ENCODE measurements around the gene SMIM35. TPM values are rescaled to one million over a fixed set of nuclear protein-coding genes. Genes with fewer than 3 reads are reported as not detected.

The SMIM35 gene
- total and polyA plus RNA-seq, 2 of the 4 experiments (the other 2 are of a cell fraction): not detected

DNA sequence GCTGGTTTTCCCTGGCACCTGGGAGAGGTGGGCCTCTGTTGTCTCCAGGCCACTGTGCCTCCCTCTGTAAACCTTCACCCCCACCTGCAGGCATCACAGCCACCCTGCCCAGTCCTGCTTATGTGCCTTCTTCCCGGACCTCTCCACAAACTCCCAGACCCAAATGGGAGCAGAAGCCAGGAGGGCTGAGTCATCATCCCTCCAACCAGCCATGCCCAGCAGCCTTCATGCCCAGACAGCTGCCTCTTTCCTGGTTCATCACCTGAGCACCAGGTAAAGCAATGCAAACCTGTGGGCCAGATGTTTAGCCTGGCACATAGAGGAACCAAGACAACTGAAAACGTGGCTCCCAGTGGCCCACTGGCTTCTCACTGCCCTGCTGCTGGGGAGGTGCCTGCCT is 12.0 kb downstream of the SMIM35 start:
- intact Hi-C loops (cut with micrococcal nuclease): no loop called here
- Histone ChIP-seq H2AK9ac (replicated peaks; ENCODE audit: low read depth, low read length, poor library complexity) (no peak overlapping the region), H3K14ac (replicated peaks; ENCODE audit: low read depth, low read length) (no peak overlapping the region), H3K9me1 (ENCODE audit: insufficient read depth, low read length) (no peaks in the 10 kb centered on the region), H3K56ac (ENCODE audit: extremely low read depth, insufficient read depth, low read length) (no peak overlapping the region), H3K79me1 (ENCODE audit: low read depth in 1 of 2, low read length in 2 of 2) (no peaks in the 10 kb centered on the region), H3K9me3 (ENCODE audit: control insufficient read depth, insufficient read depth, low read length) (no peaks in the 10 kb centered on the region), H4K20me1 (ENCODE audit: insufficient read depth, low read length) (no peaks in the 10 kb centered on the region), H3K36me3 (ENCODE audit: control insufficient read depth, insufficient read depth, low read length) (no peaks in the 10 kb centered on the region), H3K27ac (ENCODE audit: insufficient read depth, low read length) (no peak overlapping the region), H3K4me2 (ENCODE audit: low read depth, low read length) (no peak overlapping the region), H2AFZ (replicated peaks; ENCODE audit: low read length, poor library complexity) (peak overlapping the region; percentile 13), H2BK15ac (ENCODE audit: low read depth, low read length) (no peak overlapping the region), H2BK20ac (ENCODE audit: low read depth, low read length) (no peak overlapping the region), H3K23ac (ENCODE audit: low read depth, low read length) (no peak overlapping the region), H3K4ac (ENCODE audit: low read depth, low read length) (no peak overlapping the region), H3K9ac (ENCODE audit: low read depth, low read length) (no peak overlapping the region), H2BK120ac (ENCODE audit: low read depth, low read length) (no peak overlapping the region), H4K5ac (ENCODE audit: low read depth, low read length) (no peak overlapping the region), H3K18ac (ENCODE audit: low read depth, low read length) (no peak overlapping the region), H2BK5ac (ENCODE audit: low read depth, low read length, poor library complexity, severe bottlenecking) (no peak overlapping the region), H2AK5ac (ENCODE audit: low read depth, low read length) (no peak overlapping the region), H3K27me3 (ENCODE audit: control insufficient read depth, insufficient read depth, low read length) (no peaks in the 10 kb centered on the region; the same call in none of the 2 replicates), H3K4me1 (ENCODE audit: control insufficient read depth, insufficient read depth, low read length) (no peaks in the 10 kb centered on the region), H4K91ac (ENCODE audit: insufficient read depth, low read depth, low read length) (no peak overlapping the region), H4K8ac (ENCODE audit: low read depth in 2 of 2, low read length in 2 of 2) (no peak overlapping the region), H3K4me3 (ENCODE audit: insufficient read depth, low read depth, low read length) (no peak overlapping the region)
- no TSS peak for BruUV-seq (replicated peaks)
- no peak for DNase-seq
- no peak for ATAC-seq (ENCODE audit: low read depth)
- ChIA-PET POLR2A (ENCODE audit: unreplicated experiment) (no interaction called here), CTCF (no interaction called here)
- TF ChIP-seq MXI1 (IDR thresholded peaks at IDR 0.05; ENCODE audit: borderline replicate concordance, low read depth, low read length) (no peak), MAZ (IDR thresholded peaks at IDR 0.05; ENCODE audit: borderline replicate concordance, low read depth, low read length) (no peak), POLR2A (IDR thresholded peaks at IDR 0.05; ENCODE audit: low read depth, low read length) (no peak), RCOR1 (IDR thresholded peaks at IDR 0.05; ENCODE audit: insufficient replicate concordance, low read length) (no peak), BHLHE40 (IDR thresholded peaks at IDR 0.05; ENCODE audit: low read depth, low read length) (no peak), USF2 (IDR thresholded peaks at IDR 0.05; ENCODE audit: low read depth, low read length) (no peak)
- TF ChIP-seq, protein P1, sequence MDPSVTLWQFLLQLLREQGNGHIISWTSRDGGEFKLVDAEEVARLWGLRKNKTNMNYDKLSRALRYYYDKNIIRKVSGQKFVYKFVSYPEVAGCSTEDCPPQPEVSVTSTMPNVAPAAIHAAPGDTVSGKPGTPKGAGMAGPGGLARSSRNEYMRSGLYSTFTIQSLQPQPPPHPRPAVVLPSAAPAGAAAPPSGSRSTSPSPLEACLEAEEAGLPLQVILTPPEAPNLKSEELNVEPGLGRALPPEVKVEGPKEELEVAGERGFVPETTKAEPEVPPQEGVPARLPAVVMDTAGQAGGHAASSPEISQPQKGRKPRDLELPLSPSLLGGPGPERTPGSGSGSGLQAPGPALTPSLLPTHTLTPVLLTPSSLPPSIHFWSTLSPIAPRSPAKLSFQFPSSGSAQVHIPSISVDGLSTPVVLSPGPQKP (IDR thresholded peaks at IDR 0.05; ENCODE audit: borderline replicate concordance, low read depth, low read length): no peak
- 0% methylated on average over 1 of the region's 2 CpGs; no CpG with 5 or more reads in 1 of the 2 experiments for WGBS, 2 experiments (ENCODE audit: extremely low coverage in 2 of 2, insufficient read length in 1 of 2)
- dilution Hi-C loops (cut with HindIII; ENCODE audit: low sequenced_read_pairs, unreplicated experiment): no loop called here
- in situ Hi-C loops (cut with MboI; ENCODE audit: low sequenced_read_pairs): no loop called here
